Ascending aorta (tissue), 2 donors: ENCODE results near the gene IFT81. TPM values are rescaled to one million over a fixed set of nuclear protein-coding genes. Genes with fewer than 3 reads are reported as not detected.
A peak's percentile ranks its signal among the peaks of the same experiment; 100 is the strongest.
"Not testable (repeated sequence)": the region's sequence is repeated elsewhere in the genome, so short reads cannot be mapped to it uniquely, and the experiment has no call there.

Experiments used
- DNase-seq, 2 donors: peaks; one replicate each; pipeline ENCODE4 v3.0.0-alpha.2; 2019; ENCODE audit warnings: low spot score in 2 of 2
- H3K27ac ChIP-seq, 2 donors: fragments of 200-600 bp; sonication (generic); one replicate each; pipeline ENCODE4 v1.5.1; 2016 to 2017; ENCODE audit warnings: mild to moderate bottlenecking in 1 of 2
- H3K27me3 ChIP-seq: fragments of 200-600 bp; sonication (generic); one replicate; pipeline ENCODE4 v1.5.1; 2017
- H3K36me3 ChIP-seq, 2 donors: fragments of 200-600 bp; sonication (generic); one replicate each; pipeline ENCODE4 v1.5.1; 2016
- H3K4me1 ChIP-seq, 2 donors: fragments of 200-600 bp; sonication (generic); one replicate each; pipeline ENCODE4 v1.5.1; 2016 to 2017; ENCODE audit warnings: mild to moderate bottlenecking in 1 of 2
- H3K4me3 ChIP-seq, 2 donors: fragments of 200-600 bp; sonication (generic); one replicate each; pipeline ENCODE4 v1.5.1; 2016 to 2017; ENCODE audit warnings: mild to moderate bottlenecking in 1 of 2
- H3K9me3 ChIP-seq, 2 donors: fragments of 200-600 bp; sonication (generic); one replicate each; pipeline ENCODE4 v1.5.1; 2016
- intact Hi-C: fragments of 100-400 bp; cut with DNase I; formaldehyde crosslinking; loops from one replicate; pipeline ENCODE4 v1.15.1; 2023
- total RNA-seq: library from RNA; depleted of rRNA; stranded (reverse); fragments of >200 nt; gene quantifications from one replicate; pipeline ENCODE4 v1.1.0, GENCODE V29; 2016
- TF ChIP-seq, protein P1 (sequence below), 3 experiments: fragments of 200-600 bp in 2 of 3; fragments of 450-650 bp in 1 of 3; sonication (generic) in 2 of 3; IDR thresholded peaks; one replicate each; pipeline ENCODE4 v1.5.1; 2016 to 2019; ENCODE audit warnings: antibody characterized with exemption in 3 of 3, mild to moderate bottlenecking in 1 of 3, moderate library complexity in 1 of 3

The IFT81 gene
- total RNA-seq, 1 donor from 2014 or later = 12.0 TPM

DNA sequence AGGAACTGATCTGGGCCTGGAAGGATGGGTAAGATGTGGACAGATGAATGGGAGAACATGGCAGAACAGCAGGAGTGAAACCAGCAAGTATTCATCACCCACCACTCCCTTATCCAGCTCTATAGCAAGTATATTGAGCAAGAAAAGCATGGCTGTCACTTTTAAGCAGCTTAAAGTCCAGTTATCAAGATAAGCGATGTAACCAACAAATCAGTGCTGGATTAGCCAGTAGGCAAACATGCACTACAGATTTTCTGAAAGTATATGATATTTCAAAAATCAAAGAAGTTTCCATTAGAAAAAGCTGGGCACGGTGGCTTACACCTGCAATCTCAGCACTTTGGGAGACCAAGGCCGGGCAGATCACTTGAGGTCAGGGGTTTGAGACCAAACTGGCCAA lies 103.0 kb downstream of the IFT81 start:
- H3K27ac ChIP-seq = no peak overlapping the region
- intact Hi-C loops = no loop called here
- no peak for DNase-seq
- no peaks in the 10 kb centered on the region for H3K36me3 ChIP-seq
- no peaks in the 10 kb centered on the region for H3K9me3 ChIP-seq
- H3K4me1 ChIP-seq = peaks cover 5 to 30% of the 10 kb centered on the region in 2 donors
- TF ChIP-seq, protein P1, sequence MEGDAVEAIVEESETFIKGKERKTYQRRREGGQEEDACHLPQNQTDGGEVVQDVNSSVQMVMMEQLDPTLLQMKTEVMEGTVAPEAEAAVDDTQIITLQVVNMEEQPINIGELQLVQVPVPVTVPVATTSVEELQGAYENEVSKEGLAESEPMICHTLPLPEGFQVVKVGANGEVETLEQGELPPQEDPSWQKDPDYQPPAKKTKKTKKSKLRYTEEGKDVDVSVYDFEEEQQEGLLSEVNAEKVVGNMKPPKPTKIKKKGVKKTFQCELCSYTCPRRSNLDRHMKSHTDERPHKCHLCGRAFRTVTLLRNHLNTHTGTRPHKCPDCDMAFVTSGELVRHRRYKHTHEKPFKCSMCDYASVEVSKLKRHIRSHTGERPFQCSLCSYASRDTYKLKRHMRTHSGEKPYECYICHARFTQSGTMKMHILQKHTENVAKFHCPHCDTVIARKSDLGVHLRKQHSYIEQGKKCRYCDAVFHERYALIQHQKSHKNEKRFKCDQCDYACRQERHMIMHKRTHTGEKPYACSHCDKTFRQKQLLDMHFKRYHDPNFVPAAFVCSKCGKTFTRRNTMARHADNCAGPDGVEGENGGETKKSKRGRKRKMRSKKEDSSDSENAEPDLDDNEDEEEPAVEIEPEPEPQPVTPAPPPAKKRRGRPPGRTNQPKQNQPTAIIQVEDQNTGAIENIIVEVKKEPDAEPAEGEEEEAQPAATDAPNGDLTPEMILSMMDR (IDR thresholded peaks at IDR 0.05) = no peak
- no peaks in the 10 kb centered on the region for H3K27me3 ChIP-seq
- H3K4me3 ChIP-seq = no peak overlapping the region

DNA sequence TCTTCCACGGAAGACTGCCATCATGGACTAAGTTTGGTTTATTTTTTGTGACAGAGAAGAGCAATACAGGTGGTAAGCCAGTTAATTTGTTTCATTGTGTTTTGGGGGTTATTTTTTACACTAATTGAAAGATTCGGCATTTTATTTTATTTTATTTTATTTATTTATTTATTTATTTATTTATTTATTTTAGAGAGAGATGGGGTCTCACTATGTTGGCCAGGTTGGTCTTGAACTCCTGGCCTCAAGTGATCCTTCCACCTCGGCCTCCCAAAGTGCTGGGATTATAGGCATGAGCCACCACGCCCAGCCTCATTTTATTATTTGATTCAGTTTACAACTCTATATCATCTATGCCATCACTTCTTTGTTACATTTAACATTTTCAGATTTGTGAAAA lies 104.2 kb downstream of the IFT81 start:
- Histone ChIP-seq H3K4me1 (peaks cover 0 to 18% of the 10 kb centered on the region in 2 donors), H3K27ac (peak overlapping the region in 1 of 2 donors; percentile 20)
- intact Hi-C loops, H3K36me3 ChIP-seq, H3K9me3 ChIP-seq, H3K4me3 ChIP-seq, H3K27me3 ChIP-seq, DNase-seq: not testable (repeated sequence)

DNA sequence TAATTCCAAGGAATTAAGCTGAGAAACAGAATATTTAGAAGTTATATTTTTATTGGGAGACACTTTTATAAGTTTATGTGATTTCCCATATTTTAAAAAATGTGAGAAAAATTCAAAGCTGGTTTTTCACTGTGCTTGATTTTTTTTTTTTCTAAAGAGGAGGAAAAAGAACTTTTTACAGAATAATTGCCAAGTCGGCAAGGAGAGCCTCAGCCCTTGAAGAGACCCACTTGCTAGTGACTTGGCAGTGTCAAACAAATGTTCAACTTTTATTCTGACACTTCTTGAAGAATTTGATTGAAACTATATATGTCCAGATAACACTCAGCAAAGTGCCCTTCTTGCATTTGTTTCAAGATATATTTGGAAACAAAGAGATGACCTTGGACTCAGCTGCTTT lies 104.6 kb downstream of the IFT81 start:
- intact Hi-C loops = no loop called here
- peaks cover 0 to 14% of the 10 kb centered on the region in 2 donors for H3K4me1 ChIP-seq
- no peak overlapping the region for H3K4me3 ChIP-seq
- H3K27me3 ChIP-seq = no peaks in the 10 kb centered on the region
- TF ChIP-seq, protein P1 (IDR thresholded peaks at IDR 0.05) = no peak
- H3K9me3 ChIP-seq = no peaks in the 10 kb centered on the region
- no peak for DNase-seq
- no peak overlapping the region for H3K27ac ChIP-seq
- H3K36me3 ChIP-seq = no peaks in the 10 kb centered on the region

DNA sequence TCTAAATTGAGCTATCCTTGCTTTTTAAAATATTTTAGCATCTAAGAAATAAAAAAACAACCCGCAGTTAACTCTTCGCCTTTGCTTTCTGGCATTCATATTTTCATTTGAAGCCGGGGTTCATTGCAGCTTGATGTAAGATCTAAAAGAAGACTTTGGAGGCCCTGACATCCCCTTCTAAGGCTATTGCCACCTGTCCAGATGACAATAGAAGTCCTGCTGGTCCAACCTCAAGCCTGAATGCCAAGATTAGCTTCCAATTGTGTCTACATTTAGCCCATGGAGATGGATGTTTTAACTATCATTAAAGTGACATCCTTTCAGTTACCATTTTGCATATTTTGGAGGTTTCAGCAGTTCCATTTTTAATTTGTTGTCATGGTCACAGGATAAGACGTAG lies 105.3 kb downstream of the IFT81 start:
- intact Hi-C loops = no loop called here
- Histone ChIP-seq H3K4me3 (no peak overlapping the region), H3K36me3 (no peaks in the 10 kb centered on the region), H3K9me3 (no peaks in the 10 kb centered on the region), H3K27me3 (no peaks in the 10 kb centered on the region), H3K27ac (no peak overlapping the region), H3K4me1 (peaks cover 0 to 15% of the 10 kb centered on the region in 2 donors)
- TF ChIP-seq, protein P1 (IDR thresholded peaks at IDR 0.05) = no peak
- DNase-seq = no peak

DNA sequence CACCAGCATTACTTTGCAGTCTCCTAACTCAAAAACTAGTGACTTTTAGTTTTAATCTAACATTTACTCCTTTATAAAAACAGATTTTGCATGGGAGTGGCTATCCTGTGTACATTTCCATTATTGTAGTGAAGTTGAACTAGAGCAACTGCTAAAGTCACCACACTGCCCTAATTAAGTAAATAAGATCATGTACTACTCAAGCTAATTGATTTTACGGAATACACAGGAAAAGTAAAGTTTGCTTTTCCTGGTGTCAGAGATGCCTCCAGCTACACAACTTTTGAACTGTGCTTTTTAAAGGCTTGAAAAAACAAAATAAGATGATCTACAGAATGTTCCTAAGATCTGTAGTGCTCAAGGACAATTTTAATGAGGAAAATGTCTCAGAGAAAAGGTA lies 106.5 kb downstream of the IFT81 start:
- intact Hi-C loops = no loop called here
- H3K4me1 ChIP-seq = peaks cover 0 to 12% of the 10 kb centered on the region in 2 donors
- no peak for DNase-seq
- peak overlapping the region in 1 of 2 donors; percentile 12 for H3K27ac ChIP-seq
- TF ChIP-seq, protein P1 (IDR thresholded peaks at IDR 0.05) = no peak
- H3K4me3 ChIP-seq = no peak overlapping the region
- no peaks in the 10 kb centered on the region for H3K27me3 ChIP-seq
- H3K9me3 ChIP-seq = no peaks in the 10 kb centered on the region
- no peaks in the 10 kb centered on the region for H3K36me3 ChIP-seq

DNA sequence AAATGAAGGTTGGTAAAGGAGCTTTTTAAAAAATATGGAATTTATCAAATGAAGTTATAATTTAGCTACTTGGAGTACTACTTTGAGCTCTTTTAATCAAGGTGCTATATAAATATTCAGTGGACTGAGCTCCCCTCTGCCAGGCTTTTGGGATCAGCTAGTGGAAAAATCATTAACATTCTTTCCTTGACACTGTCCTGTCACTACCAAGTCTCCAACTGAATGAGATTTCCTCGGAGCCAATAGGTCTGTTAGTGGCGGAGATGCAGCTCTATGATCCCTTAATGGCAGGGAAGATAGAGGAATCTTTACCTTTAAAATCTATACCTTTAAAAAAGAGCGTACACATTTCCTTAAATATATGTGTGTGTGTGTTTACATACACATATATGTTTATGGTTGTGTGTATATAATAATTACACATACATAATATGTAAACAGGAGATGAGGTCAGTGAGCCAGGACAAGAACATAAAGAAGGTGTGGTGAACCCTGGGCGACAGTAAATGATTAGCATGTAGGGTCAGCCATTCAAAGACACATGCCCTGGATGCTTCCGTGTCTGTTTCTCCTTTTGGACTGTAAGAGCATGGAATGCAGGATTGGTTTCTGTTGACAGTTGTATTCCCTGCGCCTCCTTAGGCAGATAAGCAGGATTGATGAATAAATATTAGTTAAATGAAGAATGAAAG lies 109.2 kb downstream of the IFT81 start:
- Histone ChIP-seq H3K36me3 (no peaks in the 10 kb centered on the region), H3K4me3 (no peak overlapping the region), H3K27me3 (no peaks in the 10 kb centered on the region), H3K4me1 (peaks cover 0 to 12% of the 10 kb centered on the region in 2 donors), H3K9me3 (no peaks in the 10 kb centered on the region), H3K27ac (no peak overlapping the region)
- intact Hi-C loops = no loop called here
- TF ChIP-seq, protein P1 (IDR thresholded peaks at IDR 0.05) = no peak
- no peak for DNase-seq
